ENCODE measurements around the gene ANKMY2.
"Not testable (repeated sequence)": the region's sequence is repeated elsewhere in the genome, so short reads cannot be mapped to it uniquely, and the experiment has no call there.

Gene ANKMY2

GRCh38 chr7:16645593-16646471 is at the start of gene ANKMY2, which contains the start of gene BZW2:
Gene ANKMY2, minus strand, starts transcription at chr7:16645754. Its CDS starts 181 bp downstream, at chr7:16645573.
Gene BZW2, plus strand, starts transcription at chr7:16646181. Its CDS starts 19,263 bp downstream, at chr7:16665444.
- H3K4me3 Mint-ChIP-seq: peak within 1 kb of the TSS; percentile 98
- peak within 1 kb of the TSS; percentile 98 for H3K27ac Mint-ChIP-seq
- no peaks in the 10 kb centered on the region for H3K9me3 Mint-ChIP-seq
- H3K36me3 Mint-ChIP-seq (ENCODE audit: low read depth): peaks cover 30% of the 10 kb centered on the region
- no peaks in the 10 kb centered on the region for H3K27me3 Mint-ChIP-seq
- peaks cover 67% of the 10 kb centered on the region for H3K4me1 Mint-ChIP-seq (ENCODE audit: low read depth)

- no peak overlapping the region for H3K4me3 Mint-ChIP-seq
- peaks cover 88% of the 10 kb centered on the region for H3K36me3 Mint-ChIP-seq (ENCODE audit: low read depth)
Observed at GRCh38 chr7:16694806-16695205, 49.3 kb upstream of the ANKMY2 start.

DNA sequence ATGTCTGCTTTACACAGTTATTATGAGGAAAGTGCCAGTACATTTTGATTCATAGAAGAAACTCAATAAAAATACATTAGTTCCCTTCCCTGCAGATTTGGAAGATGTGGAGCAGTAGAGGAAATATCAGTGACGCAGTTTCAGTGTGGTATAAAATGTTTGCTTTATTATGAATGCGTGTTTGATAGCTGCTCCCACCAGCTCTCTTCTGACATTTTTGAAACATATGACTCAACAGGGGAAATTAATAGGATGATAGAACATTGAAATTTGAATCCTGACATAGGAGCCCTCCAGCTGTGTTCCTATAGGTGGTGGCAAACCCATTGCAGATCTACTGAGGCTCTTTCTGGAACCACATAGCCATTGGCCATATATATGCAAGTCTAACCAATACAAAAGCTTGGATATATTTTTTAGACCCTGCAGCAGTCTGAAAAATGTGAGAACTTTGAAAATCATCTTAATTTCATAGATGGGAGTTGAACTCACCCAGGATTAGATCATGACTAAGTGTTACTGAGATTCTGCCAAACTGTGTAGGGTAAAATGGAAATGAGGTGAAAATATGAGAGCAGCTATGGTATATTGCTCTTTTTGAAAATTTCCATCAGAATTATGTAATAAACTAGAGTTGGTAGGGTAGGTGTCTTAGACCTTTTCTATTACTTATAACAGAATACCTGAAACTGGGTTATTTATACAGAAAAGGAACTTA is 48.2 kb upstream of the ANKMY2 start:
- Mint-ChIP-seq H3K27ac (no peak overlapping the region), H3K4me3 (no peak overlapping the region), H3K36me3 (ENCODE audit: low read depth) (peaks cover 80% of the 10 kb centered on the region), H3K4me1 (ENCODE audit: low read depth) (no peaks in the 10 kb centered on the region), H3K9me3 (no peaks in the 10 kb centered on the region), H3K27me3 (no peaks in the 10 kb centered on the region)

More at GRCh38 chr7:16694806-16695205, 49.3 kb upstream of the ANKMY2 start:
- no peak overlapping the region for H3K27ac Mint-ChIP-seq
- no peaks in the 10 kb centered on the region for H3K9me3 Mint-ChIP-seq
- H3K27me3 Mint-ChIP-seq: no peaks in the 10 kb centered on the region
- H3K4me1 Mint-ChIP-seq (ENCODE audit: low read depth): no peaks in the 10 kb centered on the region

DNA sequence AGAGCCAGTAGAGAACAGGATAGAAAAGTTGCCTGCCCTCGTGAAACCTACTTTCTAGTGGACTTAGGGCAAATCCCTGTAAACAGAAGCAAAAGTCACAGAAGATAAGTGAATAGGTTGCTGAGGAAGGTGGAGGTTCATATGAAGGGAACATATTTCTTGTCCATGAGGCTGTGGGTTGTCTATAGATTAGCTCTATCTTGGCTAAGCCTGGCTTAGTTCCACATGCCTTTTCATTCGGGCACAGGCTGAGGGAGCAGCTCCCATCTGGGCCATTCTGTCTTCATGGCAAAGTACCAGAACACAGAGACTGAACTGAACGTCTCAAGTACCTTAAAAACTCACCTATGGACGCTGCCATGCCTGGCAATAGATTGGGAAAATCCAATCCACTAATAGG is 45.7 kb upstream of the ANKMY2 start:
- Mint-ChIP-seq H3K9me3 (no peaks in the 10 kb centered on the region), H3K27me3 (no peaks in the 10 kb centered on the region), H3K27ac (no peak overlapping the region), H3K4me3 (no peak overlapping the region), H3K36me3 (ENCODE audit: low read depth) (peaks cover 73% of the 10 kb centered on the region), H3K4me1 (ENCODE audit: low read depth) (no peaks in the 10 kb centered on the region)

DNA sequence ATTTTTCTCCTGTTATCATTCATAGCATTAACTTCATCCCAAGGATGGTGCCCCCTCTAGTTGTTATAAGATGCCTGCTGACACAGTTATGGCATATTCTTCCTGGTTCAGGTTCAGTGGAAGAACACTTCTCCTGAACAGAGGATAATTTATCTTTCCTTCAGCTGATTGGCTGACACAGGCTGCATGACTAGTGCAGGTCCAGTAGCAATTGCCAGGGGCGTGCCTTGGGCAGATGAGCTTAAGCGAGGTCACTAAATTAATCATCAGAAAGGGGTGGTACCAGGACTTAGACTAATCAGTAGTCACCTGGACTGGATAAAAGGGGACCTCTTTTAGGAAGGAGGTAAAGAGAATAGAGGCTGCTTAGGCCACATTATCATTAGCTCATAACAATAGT is 42.7 kb upstream of the ANKMY2 start:
- peaks cover 76% of the 10 kb centered on the region for H3K36me3 Mint-ChIP-seq (ENCODE audit: low read depth)
- no peaks in the 10 kb centered on the region for H3K9me3 Mint-ChIP-seq
- H3K4me3 Mint-ChIP-seq: no peak overlapping the region
- no peak overlapping the region for H3K27ac Mint-ChIP-seq
- H3K4me1 Mint-ChIP-seq (ENCODE audit: low read depth): peaks cover 15% of the 10 kb centered on the region
- no peaks in the 10 kb centered on the region for H3K27me3 Mint-ChIP-seq

DNA sequence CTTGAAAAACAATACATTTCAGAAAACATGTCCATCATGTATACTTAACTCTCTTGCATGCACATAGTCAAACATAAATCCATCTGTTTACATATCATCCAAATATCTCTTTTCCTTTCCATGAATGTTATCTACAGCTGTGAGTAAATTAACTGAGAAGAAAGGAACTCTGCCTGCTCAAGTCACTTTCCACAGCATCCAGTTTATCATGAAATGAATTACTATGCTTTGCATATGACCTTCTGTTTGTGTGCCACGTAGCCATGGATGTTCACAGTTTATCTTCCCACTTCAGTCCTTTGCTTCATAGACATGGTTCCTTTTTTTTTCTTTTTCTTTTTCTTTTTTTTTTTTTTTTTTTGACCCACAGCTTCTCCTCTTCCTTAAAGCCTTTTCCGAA is 40.0 kb upstream of the ANKMY2 start:
- H3K27me3 Mint-ChIP-seq: no peaks in the 10 kb centered on the region
- H3K4me1 Mint-ChIP-seq (ENCODE audit: low read depth): peaks cover 15% of the 10 kb centered on the region
- peak overlapping the region; percentile 74 for H3K27ac Mint-ChIP-seq
- H3K9me3 Mint-ChIP-seq: no peaks in the 10 kb centered on the region
- peaks cover 73% of the 10 kb centered on the region for H3K36me3 Mint-ChIP-seq (ENCODE audit: low read depth)
- H3K4me3 Mint-ChIP-seq: no peak overlapping the region

DNA sequence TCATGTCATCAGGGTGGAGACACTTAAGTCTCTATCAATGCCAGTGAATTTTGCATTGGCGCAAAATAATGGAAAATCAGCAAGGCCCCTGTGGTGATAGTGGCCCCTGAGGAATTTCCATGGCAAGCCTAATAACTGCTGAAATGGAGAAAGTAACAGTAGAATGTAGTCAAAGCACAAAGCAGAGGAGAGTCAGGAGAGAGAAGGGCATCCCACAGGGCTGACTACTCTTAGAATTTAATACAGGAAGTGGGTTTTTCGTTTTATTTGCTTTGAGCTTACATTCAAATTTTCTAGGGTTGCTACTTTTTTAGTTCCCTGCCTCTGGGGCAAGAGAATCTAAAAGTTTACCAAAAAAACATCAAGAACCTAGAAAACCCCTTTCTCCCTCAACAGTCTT is 39.4 kb upstream of the ANKMY2 start:
- Mint-ChIP-seq H3K4me1 (ENCODE audit: low read depth) (peaks cover 15% of the 10 kb centered on the region), H3K27me3 (no peaks in the 10 kb centered on the region), H3K9me3 (no peaks in the 10 kb centered on the region), H3K4me3 (no peak overlapping the region), H3K36me3 (ENCODE audit: low read depth) (peaks cover 75% of the 10 kb centered on the region), H3K27ac (peak overlapping the region; percentile 74)

DNA sequence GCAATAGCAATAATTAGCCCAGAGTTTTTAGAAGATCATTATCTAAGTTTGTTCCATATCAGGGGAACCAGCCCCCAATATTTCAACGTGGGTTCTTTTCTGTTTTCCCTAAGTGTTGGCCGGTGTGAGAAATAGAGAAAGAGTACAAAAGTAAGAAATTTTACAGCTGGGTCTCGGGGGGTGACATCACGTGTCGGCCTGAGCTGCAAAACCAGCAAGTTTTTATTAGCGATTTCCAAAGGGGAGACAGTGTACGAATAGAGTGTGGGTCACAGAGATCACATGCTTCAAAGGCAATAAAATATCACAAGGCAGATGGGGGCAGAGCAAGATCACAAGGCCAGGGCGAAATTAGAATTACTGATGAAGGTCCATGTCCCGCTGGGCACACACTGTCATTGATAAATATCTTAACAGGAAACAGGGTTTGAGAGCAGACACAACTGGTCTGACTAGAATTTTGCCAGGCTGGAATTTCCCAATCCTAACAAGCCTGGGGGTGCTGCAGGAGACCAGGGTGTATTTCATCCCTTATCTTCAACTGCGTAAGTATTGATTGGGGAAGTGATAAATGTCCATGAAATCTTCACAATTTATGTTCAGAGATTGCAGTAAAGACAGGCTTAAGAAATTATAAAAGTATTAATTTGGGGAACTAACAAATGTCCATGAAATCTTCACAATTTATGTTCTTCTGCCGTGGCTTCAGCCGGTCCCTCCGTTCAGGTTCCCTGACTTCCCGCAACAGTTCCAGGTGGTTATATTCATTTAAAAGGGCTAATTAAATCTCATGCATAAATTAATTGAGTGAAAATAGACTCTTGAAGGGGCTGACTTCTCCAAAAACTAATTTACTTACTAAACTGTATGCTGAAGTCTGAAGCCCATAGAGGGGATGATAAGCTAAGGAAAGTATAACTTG is 33.4 kb upstream of the ANKMY2 start:
- H3K4me3 Mint-ChIP-seq; H3K4me1 Mint-ChIP-seq (ENCODE audit: low read depth); H3K27ac Mint-ChIP-seq; H3K27me3 Mint-ChIP-seq; H3K9me3 Mint-ChIP-seq: not testable (repeated sequence)
- H3K36me3 Mint-ChIP-seq (ENCODE audit: low read depth): peaks cover 71% of the 10 kb centered on the region

DNA sequence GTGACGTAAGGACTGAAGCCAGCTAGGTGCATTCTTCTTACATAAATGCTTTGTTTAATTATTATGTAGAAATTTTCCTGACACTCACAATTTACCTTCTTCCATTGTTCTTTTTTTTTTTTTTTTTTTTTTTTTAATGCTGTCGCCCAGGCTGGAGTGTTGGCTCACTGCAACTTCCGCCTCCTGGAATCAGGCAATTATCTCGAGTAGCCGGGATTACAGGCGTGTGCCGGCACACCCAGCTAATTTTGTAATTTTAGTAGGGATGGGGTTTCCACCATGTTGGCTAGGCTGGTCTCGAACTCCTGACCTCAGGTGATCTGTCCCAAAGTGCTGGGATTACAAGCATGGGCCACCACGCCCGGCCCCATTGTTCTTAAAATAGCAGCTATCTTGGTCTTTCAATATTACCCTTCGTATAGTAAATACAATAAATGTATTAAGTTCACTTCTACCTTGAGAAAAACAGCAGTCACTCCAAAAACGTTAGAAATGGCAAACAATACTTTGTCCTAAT is 32.5 kb upstream of the ANKMY2 start:
- H3K27ac Mint-ChIP-seq: no peak overlapping the region

DNA sequence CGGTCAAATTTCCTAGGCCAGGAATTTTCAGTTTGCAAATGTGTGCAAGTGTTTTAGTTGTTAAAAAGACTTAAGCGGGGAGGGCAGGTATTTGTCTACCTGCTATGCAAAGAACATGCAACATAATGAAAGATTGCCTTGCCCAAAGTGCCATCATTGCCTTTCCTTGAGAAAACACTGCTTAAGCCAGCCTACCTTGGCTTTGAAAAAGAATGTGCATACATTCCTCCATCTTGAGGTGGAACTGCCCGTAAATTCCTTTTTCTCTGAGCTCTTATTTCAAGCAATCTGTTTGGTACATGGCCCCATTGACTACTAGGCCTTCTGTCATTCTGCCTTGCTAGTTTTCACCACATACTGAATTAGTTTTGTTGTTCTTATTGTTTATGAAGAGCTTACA is 29.7 kb upstream of the ANKMY2 start:
- H3K27me3 Mint-ChIP-seq: no peaks in the 10 kb centered on the region
- no peak overlapping the region for H3K4me3 Mint-ChIP-seq
- H3K9me3 Mint-ChIP-seq: no peaks in the 10 kb centered on the region
- H3K36me3 Mint-ChIP-seq (ENCODE audit: low read depth): peaks cover 72% of the 10 kb centered on the region
- H3K4me1 Mint-ChIP-seq (ENCODE audit: low read depth): peaks cover 17% of the 10 kb centered on the region
- no peak overlapping the region for H3K27ac Mint-ChIP-seq

More for the DNA sequence above, 32.5 kb upstream of the ANKMY2 start:
- H3K36me3 Mint-ChIP-seq (ENCODE audit: low read depth): peaks cover 69% of the 10 kb centered on the region
- no peaks in the 10 kb centered on the region for H3K9me3 Mint-ChIP-seq
- no peaks in the 10 kb centered on the region for H3K27me3 Mint-ChIP-seq
- no peak overlapping the region for H3K4me3 Mint-ChIP-seq
- H3K4me1 Mint-ChIP-seq (ENCODE audit: low read depth): no peaks in the 10 kb centered on the region

DNA sequence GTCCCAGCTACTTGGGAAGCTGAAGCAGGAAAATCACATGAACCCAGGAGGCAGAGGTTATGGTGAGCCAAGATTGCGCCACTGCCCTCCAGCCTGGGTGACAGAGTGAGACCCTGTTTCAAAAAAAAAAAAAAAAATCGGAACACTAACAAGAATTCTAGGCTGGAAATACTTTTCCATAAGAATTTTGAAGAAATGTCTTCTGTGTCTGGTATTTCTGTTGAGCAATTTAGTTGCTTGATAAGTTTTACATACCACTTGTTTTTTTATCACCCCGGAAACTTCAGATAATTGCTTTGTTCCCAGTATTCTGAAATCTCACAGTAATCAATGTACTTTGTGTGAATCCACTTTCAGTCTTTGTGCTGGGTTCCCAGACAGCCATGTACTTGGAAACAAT is 26.3 kb upstream of the ANKMY2 start:
- no peaks in the 10 kb centered on the region for H3K27me3 Mint-ChIP-seq
- no peak overlapping the region for H3K27ac Mint-ChIP-seq
- no peaks in the 10 kb centered on the region for H3K9me3 Mint-ChIP-seq
- H3K4me3 Mint-ChIP-seq: no peak overlapping the region
- H3K36me3 Mint-ChIP-seq (ENCODE audit: low read depth): peaks cover 74% of the 10 kb centered on the region
- peaks cover 34% of the 10 kb centered on the region for H3K4me1 Mint-ChIP-seq (ENCODE audit: low read depth)

- H3K9me3 Mint-ChIP-seq: no peaks in the 10 kb centered on the region
- H3K4me1 Mint-ChIP-seq (ENCODE audit: low read depth): peaks cover 34% of the 10 kb centered on the region
- H3K27me3 Mint-ChIP-seq: no peaks in the 10 kb centered on the region
- peaks cover 70% of the 10 kb centered on the region for H3K36me3 Mint-ChIP-seq (ENCODE audit: low read depth)
- H3K27ac Mint-ChIP-seq: no peak overlapping the region
- no peak overlapping the region for H3K4me3 Mint-ChIP-seq
Observed at GRCh38 chr7:16670731-16671344, 25.3 kb upstream of the ANKMY2 start.

GRCh38 chr7:16670021-16670420 is 24.5 kb upstream of the ANKMY2 start:
- Mint-ChIP-seq H3K4me3 (no peak overlapping the region), H3K9me3 (no peaks in the 10 kb centered on the region), H3K36me3 (ENCODE audit: low read depth) (peaks cover 70% of the 10 kb centered on the region), H3K4me1 (ENCODE audit: low read depth) (peaks cover 34% of the 10 kb centered on the region), H3K27ac (no peak overlapping the region), H3K27me3 (no peaks in the 10 kb centered on the region)

DNA sequence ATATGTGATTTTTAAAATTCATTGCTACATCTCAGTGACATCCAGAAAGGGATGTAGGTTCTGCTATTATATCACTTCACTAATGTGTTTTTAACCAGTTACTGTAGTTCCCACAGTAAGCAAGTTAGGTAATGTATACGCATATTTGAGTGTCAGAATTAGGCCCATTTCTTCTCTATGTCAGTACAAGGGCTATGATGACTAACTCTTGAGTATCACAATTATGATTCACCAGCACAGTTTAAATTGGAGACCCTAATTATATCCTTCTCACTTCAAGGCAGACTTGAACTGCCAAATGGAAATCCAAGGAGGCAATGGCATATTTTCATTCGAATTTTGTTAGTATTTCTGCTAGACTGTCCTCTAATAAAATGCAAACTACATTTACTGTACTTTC is 24.0 kb upstream of the ANKMY2 start:
- H3K27me3 Mint-ChIP-seq: no peaks in the 10 kb centered on the region
- no peak overlapping the region for H3K27ac Mint-ChIP-seq
- peaks cover 34% of the 10 kb centered on the region for H3K4me1 Mint-ChIP-seq (ENCODE audit: low read depth)
- H3K36me3 Mint-ChIP-seq (ENCODE audit: low read depth): peaks cover 69% of the 10 kb centered on the region
- H3K9me3 Mint-ChIP-seq: no peaks in the 10 kb centered on the region
- H3K4me3 Mint-ChIP-seq: no peak overlapping the region

Measured in stimulated activated naive CD8-positive, alpha-beta T cell treated with anti-CD3 and anti-CD28 coated beads, Interleukin-15, Interleukin-2, amounts not matched to agents 100 ng/mL and 50 ng/mL, for 24 hours (primary cell).